ENCODE measurements around the gene B4GALNT3. TPM values are rescaled to one million over a fixed set of nuclear protein-coding genes. Genes with fewer than 3 reads are reported as not detected.

The B4GALNT3 gene
- total RNA-seq, 1 donor from 2014 or later = 67.0 TPM

DNA sequence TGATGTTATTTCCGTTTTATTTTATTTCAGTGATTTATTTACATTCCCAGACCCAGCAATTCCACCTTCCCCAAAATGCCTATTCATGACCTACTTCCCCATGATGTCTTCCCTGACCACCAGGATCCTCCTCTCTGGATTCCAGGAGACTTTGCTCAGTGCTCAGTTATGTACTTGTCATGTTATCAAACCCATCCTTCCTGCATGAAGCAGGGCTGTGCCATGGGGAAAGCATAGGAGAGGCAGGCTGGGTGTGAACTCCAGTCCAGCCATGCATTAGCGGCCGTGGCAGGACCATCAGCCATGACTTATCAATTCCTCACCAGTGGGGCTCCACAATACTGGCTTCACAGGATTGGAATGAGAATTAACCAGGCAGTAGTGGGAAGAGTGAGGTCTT lies 57.8 kb downstream of the B4GALNT3 start:
- H3K36me3 Mint-ChIP-seq (ENCODE audit: insufficient read depth) = peaks cover 7% of the 10 kb centered on the region
- no peak overlapping the region for H3K27ac Mint-ChIP-seq
- TF ChIP-seq, protein P1, sequence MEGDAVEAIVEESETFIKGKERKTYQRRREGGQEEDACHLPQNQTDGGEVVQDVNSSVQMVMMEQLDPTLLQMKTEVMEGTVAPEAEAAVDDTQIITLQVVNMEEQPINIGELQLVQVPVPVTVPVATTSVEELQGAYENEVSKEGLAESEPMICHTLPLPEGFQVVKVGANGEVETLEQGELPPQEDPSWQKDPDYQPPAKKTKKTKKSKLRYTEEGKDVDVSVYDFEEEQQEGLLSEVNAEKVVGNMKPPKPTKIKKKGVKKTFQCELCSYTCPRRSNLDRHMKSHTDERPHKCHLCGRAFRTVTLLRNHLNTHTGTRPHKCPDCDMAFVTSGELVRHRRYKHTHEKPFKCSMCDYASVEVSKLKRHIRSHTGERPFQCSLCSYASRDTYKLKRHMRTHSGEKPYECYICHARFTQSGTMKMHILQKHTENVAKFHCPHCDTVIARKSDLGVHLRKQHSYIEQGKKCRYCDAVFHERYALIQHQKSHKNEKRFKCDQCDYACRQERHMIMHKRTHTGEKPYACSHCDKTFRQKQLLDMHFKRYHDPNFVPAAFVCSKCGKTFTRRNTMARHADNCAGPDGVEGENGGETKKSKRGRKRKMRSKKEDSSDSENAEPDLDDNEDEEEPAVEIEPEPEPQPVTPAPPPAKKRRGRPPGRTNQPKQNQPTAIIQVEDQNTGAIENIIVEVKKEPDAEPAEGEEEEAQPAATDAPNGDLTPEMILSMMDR (IDR thresholded peaks at IDR 0.05; ENCODE audit: unreplicated experiment) = no peak
- H3K4me3 Mint-ChIP-seq (ENCODE audit: low read depth) = no peak overlapping the region
- H3K4me1 Mint-ChIP-seq (ENCODE audit: low read depth) = peaks cover 14% of the 10 kb centered on the region
- H3K27me3 Mint-ChIP-seq = no peaks in the 10 kb centered on the region
- no peak for DNase-seq (ENCODE audit: low spot score, unreplicated experiment)
- H3K9me3 Mint-ChIP-seq (ENCODE audit: low read depth) = peaks cover 8% of the 10 kb centered on the region

DNA sequence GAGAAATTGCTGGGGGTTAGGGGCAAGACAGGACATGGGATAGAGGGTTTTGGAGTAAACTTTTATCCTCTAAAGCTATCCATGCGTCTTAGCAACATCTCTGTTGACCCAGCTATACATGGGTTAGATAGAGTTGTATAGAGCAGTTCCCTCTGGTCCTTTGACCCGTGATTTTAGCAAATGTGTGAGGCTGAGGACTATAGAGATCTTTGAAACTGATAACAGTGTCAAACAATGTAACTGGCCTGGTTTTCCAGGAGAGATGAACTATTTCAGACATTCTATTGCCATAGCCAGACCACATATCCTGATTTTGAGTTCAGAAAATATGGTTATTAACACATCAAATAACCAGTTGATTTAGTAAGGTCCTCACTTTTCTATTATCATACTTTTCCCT lies 60.4 kb downstream of the B4GALNT3 start:
- H3K36me3 Mint-ChIP-seq (ENCODE audit: insufficient read depth) = no peaks in the 10 kb centered on the region
- peaks cover 5% of the 10 kb centered on the region for H3K4me1 Mint-ChIP-seq (ENCODE audit: low read depth)
- no peak overlapping the region for H3K27ac Mint-ChIP-seq
- no peaks in the 10 kb centered on the region for H3K9me3 Mint-ChIP-seq (ENCODE audit: low read depth)
- TF ChIP-seq, protein P1 (IDR thresholded peaks at IDR 0.05; ENCODE audit: unreplicated experiment) = no peak
- no peak overlapping the region for H3K4me3 Mint-ChIP-seq (ENCODE audit: low read depth)
- DNase-seq (ENCODE audit: low spot score, unreplicated experiment) = no peak
- no peaks in the 10 kb centered on the region for H3K27me3 Mint-ChIP-seq

DNA sequence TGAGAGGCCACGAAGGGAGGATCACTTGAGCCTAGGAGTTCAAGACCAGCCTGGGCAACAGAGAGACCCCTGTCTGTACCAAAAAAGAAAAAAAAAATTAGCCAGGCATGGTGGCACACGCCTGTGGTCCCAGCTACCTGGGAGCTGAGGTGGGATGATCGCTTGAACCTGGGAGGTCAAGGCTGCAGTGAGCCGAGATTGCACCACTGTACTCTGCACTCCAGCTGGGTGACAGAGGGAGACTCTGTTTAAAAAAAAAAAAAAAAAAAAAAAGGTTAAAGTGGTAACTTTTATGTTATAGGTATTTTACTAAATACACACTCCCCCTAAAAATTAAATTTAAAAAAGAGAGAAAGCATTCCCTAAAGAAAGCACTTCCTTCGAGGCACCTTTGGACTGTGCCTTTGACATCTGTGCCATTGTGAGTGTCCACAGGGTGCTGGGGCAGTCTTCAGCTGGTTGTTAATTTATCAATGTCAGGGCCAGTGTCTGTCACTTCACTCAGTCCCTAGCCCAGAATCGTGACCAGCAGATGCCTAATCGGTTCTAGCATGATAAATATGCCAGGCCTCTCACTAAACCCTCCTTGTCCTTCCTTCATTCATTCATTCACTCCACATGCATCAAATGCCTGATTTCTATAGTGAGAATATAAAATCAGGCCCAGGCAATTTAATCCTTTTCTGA lies 63.1 kb downstream of the B4GALNT3 start:
- Mint-ChIP-seq H3K9me3 (ENCODE audit: low read depth) (no peaks in the 10 kb centered on the region), H3K27ac (peak overlapping the region; percentile 83), H3K27me3 (no peaks in the 10 kb centered on the region), H3K36me3 (ENCODE audit: insufficient read depth) (peaks cover 3% of the 10 kb centered on the region), H3K4me3 (ENCODE audit: low read depth) (no peak overlapping the region), H3K4me1 (ENCODE audit: low read depth) (peaks cover 5% of the 10 kb centered on the region)
- no peak for DNase-seq (ENCODE audit: low spot score, unreplicated experiment)
- TF ChIP-seq, protein P1 (IDR thresholded peaks at IDR 0.05; ENCODE audit: unreplicated experiment) = no peak

DNA sequence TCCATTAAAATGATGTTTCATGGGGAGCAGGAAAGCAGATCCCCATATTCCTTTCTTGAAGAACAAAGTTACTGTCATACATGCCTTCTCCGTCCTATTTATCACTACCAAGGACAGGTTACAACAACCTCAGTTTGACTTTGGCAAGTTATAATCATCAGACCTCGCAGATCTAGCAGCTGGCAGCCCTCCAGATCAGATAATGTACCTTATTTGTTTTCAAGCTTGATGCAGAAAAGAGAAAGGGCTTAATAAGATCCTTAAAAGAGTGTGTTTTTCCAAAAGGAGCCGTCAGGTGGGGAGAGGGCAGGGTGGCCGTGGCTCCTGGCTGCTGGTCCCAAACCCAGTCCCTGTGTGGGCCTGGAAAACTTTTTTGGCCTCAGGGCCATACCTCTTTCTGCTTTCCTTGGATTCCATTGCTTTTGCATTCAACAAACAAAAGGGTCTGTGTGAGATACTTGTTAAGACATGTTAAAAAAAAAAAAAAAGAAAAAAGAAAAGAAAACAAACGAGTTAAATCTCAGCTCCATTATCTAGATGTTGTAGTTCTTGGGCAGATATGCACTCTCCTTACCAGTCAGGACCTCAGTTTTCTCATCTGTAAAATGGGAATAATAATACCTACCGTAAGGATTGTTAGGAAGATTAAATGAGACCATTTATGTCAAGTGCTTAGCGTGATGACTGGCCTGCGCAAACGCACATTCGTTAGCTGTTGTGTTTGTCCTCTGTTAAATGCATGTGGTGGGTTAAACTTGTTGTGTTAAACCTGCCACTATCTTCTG lies 64.6 kb downstream of the B4GALNT3 start:
- DNase-seq (ENCODE audit: low spot score, unreplicated experiment) = no peak

DNA sequence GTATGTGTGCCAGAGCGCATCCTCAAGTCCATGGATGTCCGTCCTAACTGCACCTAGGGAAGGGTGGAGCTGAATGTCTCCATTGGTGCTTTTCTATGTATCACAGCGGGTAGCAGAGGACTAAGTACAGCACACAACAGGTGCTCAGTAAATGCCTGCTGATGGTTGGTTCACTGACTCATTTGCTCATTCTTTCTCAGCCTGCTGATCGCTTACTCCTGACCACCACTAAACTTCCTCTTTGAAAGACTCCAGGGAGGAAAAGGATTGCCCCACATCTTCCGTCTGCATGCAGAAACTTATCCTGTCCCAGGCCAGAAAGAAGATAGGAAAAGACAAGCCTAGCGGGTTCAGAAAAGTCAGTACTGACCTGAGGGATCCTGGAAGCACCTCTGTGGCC lies 66.3 kb downstream of the B4GALNT3 start:
- no peak overlapping the region for H3K27ac Mint-ChIP-seq
- no peak overlapping the region for H3K4me3 Mint-ChIP-seq (ENCODE audit: low read depth)
- DNase-seq (ENCODE audit: low spot score, unreplicated experiment) = no peak
- H3K9me3 Mint-ChIP-seq (ENCODE audit: low read depth) = peaks cover 16% of the 10 kb centered on the region
- H3K36me3 Mint-ChIP-seq (ENCODE audit: insufficient read depth) = peaks cover 17% of the 10 kb centered on the region
- TF ChIP-seq, protein P1 (IDR thresholded peaks at IDR 0.05; ENCODE audit: unreplicated experiment) = no peak
- no peaks in the 10 kb centered on the region for H3K27me3 Mint-ChIP-seq
- peaks cover 3% of the 10 kb centered on the region for H3K4me1 Mint-ChIP-seq (ENCODE audit: low read depth)

More for the DNA sequence above, 64.6 kb downstream of the B4GALNT3 start:
- no peak overlapping the region for H3K4me3 Mint-ChIP-seq (ENCODE audit: low read depth)
- H3K9me3 Mint-ChIP-seq (ENCODE audit: low read depth) = peaks cover 5% of the 10 kb centered on the region
- no peaks in the 10 kb centered on the region for H3K27me3 Mint-ChIP-seq
- H3K4me1 Mint-ChIP-seq (ENCODE audit: low read depth) = peaks cover 5% of the 10 kb centered on the region
- H3K27ac Mint-ChIP-seq = no peak overlapping the region
- TF ChIP-seq, protein P1 (IDR thresholded peaks at IDR 0.05; ENCODE audit: unreplicated experiment) = no peak
- H3K36me3 Mint-ChIP-seq (ENCODE audit: insufficient read depth) = peaks cover 7% of the 10 kb centered on the region
